Renal cortex interstitium (tissue), 11 donors: ENCODE data around the gene TPBGL. TPM values are rescaled to one million over a fixed set of nuclear protein-coding genes. Genes with fewer than 3 reads are reported as not detected.
A peak's percentile ranks its signal among the peaks of the same experiment; 100 is the strongest.

Source experiments
- DNase-seq, 11 donors: peaks; one replicate each; pipeline ENCODE4 v3.0.0-alpha.2; 2013; ENCODE audit warnings: low read depth in 9 of 11, low spot score in 4 of 11; ENCODE audit errors: extremely low read depth in 1 of 11
- polyA plus RNA-seq, 3 donors: library from polyadenylated mRNA; unstranded; fragments of 120-200 nt; gene quantifications; one replicate each; pipeline ENCODE4 v1.2.1, GENCODE V29; 2013; ENCODE audit not compliant: insufficient read length in 3 of 3

TPBGL gene
- polyA plus RNA-seq, 3 donors: 0.06 to 0.14 (median 0.11) TPM

DNA sequence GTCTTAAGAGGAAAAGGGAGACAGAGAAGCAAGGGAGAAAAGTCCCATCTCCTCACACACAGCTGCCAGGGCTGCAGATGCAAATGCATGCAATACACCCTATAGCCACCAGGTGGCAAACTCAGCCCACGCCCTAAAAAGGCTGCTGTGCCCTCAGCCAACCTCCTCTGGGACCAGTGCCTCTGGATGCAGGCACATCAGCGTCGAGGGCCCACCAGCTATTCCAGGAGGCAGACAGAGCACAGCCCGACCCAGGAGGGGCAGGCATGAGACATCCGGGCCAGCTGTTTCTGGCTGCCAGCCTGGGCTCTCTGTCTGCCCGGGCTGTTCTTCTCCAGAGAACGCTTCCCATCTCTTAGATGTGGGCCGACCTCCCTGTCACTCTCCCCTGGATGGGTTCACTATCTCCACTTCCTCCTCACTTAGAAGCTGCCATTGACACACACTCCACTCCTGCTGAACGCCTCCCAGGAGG, 39.7 kb downstream of the TPBGL start:
- DNase-seq: peak; percentile 33 to 70 (median 62)

DNA sequence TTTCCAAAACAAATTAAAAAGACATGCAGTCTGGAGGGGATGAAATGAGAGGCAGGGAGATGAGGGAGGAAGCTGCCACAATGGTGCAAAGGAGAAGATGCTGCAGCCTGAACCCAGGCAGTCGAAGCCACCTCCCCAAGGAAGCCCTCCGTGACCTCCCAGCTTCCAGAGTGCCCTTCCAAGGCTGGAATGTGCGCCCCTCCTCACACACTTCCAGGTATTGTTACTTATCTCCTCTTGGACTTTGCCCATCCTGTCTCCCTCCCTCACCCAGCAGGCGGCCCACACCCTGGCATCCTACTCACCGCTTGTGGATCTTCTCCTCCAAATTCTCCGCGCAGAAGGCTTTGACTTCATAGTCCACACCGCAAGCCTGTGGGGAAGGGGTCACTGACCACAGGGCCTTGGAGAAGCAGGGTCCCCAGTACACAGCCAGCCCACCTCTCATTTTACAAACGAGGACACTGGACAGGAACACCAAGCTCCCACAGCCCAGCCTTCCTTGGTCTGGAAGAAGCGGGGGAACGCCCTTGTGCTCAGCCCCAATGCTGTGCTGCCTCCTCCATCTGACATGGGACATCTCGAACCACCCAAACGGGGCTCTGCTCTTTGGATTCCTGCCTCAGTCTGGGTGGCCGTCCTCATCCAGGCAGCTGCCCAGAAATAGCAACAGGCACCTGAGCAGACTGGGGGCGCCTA, 40.3 kb downstream of the TPBGL start:
- no peak for DNase-seq

DNA sequence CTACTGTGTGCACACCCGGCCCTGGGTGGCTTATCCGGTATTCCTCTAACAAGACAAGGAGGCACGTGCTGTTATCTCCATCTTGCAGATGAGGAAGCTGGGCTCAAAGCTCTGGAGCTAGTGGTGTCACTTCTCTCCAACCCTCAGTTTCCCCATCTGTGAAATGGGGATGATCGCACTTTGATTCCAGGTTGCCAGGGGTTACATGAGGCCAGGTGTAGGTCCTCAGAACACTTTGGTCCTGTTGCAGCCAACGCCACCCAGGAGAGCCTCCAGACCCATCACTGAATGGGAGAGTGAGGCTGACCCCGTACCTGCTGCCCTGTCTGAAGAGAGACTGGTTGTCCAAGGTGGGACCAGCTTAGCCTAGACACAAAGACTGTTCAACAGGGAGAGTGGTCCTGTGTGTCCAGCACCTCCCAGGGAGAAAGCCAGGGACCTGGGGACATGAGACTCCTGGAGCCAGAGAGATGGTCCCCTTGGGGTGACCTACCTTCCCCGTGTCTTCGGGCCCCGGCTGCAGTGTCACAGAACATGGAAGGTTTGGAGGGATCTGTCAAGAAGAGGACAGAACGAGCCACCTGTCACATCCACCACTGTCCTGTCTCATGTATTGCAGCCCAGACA, 41.0 kb downstream of the TPBGL start:
- DNase-seq: no peak

DNA sequence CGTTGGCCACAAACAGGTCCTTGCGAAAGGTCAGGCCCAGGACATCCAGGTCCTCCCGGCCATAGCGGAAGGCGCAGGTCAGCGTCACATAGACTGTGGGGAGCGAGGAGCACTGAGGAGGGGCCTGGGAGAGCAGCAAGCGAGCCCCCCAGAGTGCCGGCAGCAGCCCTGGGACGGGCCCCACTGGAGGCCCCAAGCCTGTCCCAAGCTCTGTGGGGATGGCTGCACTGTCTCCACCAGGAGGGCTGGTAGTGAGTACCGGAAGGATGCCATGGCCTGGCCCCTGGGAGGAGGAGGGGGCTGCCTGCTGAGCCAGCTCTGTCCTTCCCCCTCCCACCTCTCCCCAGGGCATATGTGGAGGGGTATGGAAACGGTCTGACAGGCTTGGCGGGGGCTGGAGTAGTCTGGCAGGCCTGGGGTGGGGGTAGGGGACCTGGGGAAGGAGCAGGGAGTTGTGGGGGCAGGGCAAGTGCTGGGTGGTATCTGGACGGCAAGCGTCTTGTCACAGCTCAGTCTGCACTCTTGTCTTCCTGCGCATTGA, 42.9 kb downstream of the TPBGL start:
- no peak for DNase-seq

DNA sequence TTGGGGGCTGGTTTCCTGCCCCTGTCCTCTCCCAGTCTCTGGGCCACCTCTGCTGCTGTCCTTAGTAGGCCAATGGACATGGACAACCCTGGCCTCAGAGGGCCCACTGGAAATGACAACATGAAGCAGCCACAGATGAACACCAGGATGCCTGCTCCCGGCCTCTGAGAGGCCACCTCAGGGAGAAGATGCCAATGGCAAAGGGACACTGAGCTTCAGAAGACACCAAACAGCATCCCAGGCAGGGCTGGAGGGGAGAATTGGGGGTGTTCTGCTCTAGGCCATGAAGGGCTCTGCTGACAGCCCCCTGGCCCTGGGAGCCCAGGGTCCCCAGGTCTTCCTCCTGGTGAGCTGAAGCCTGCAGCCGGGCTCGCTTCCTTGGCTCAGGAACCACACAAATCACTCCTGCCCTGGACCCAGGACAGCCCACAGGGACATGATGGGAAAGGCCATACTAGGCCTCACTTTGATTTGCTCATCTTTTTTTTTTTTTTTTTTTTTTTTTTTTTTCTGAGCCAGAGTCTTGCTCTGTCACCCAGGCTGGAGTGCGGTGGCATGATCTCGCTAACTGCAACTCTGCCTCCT, 45.3 kb downstream of the TPBGL start:
- DNase-seq: no peak

DNA sequence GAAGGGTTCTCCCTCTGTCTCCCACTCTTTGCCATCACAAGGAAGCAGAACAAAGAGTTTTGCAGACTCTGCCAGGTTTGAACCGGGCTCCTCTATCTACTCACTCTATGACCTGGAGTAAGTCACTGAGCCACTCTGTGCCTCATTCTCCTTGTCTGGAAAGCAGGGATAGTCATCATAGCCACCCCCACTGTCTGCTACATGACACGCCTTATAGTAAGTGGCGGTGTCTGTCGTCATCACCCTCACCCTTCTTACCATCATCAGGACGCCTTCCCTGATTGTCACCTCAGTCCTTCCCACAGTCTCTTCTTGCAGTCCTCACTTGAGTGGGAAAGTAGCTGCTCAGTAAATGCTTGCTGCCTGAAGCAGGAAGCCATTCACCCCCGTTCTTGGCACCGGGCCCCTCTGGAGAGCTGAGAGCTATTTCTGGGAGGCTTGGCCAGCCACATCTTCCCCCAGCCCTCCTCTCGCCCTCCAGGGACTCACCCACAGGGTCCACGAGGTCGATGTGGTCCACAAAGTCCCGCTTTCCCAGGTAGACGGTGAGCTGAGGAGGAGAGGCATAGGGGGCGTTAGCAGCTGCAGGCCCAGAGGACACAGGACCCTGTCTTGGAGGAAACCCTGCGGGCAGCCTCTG, 46.4 kb downstream of the TPBGL start:
- no peak for DNase-seq

DNA sequence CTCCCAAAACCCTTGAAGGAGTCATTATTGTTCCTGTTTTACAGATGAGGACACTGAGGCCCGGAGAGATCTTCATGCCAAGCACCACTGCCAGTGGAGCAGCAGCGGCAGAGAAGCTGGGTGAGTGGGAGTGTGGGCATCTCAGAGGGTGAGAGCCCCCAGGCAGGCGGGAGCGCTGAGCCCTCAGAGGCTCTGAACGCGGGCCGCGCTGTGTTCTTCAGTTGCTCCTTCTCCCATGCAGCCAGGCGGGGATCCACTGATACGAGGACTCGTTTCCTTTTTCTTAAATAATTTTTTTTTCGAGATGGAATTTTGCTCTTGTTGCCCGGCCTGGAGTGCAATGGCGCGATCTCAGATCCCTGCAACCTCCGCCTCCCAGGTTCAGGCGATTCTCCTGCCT, 47.0 kb downstream of the TPBGL start:
- no peak for DNase-seq

DNA sequence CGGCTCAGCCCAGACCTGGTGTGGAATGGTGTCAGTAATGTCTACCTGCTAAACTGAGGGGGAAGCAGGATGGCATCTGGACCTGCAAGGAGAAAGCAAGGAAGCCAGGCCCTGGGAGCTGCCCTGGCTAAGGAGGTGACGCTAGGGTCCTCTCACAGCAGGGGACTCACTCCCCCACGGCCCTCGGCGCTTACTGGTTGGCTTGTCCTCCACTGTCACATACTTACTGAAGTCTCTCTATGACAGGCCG, 48.9 kb downstream of the TPBGL start:
- no peak for DNase-seq

DNA sequence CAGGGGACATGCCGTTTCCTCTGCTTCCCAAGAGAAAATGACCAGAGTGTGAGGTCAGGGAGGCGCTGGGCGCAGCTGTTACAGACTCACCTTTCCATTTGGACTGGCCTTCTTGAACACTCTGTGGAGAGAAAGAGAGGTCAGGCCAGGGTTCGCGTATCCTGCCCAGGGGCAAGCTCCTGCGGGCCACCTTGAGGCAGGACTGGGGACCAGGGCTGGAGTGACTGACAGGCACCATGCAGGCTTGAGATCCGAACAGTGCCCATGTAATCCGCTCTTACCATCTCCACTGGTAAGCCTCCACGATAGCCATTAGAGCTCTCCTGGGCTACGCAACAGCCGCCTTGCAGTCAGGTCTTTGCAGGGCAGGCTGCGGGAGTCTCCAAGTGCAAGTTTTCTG, 49.3 kb downstream of the TPBGL start:
- DNase-seq: no peak

DNA sequence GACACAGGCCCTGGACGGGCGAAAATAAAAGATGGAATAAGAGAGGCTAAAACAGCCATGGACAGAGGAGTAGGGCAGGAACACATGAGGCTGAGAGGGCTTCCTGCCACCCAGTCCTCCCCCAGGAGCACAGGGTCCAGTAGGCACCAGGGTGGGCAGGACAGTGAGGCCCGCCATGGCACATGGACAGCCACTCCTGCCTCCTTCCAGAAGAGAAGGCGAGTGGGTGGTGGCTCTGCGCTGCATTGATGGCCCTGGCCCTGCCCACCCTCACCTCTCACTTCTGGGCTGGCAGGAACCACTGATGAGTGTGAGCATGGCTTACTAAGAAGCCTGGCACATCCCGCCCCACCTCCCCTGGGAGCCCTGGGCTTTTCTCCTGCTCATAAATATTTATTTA, 51.2 kb downstream of the TPBGL start:
- no peak for DNase-seq

DNA sequence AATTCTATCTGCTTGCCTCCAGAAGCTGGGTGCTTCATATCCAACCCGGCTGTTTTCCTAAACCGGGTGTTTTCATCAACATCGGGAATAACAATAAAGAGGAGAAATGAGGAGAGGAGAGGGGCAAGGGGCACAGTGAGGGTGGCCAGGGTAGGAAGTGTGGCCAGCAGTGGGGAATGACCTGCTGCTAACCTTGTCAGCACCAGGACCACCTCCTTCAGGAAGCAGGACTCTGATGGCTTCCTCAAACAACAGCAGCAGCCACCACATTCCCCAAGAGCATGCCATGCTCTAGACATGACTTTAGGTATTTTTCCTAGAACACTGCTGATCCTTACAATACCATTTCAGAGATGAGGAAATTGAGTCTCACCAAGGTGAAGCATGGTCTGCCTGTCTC, 52.4 kb downstream of the TPBGL start:
- no peak for DNase-seq

Other genes with a start within 250 kb of the TPBGL start
- under 1 TPM; 0.03 to 0.05 (median 0.03) TPM for gene OR2AT4, start 143.9 kb upstream of the TPBGL start, polyA plus RNA-seq
- gene SLCO2B1, start 89.7 kb upstream of the TPBGL start, polyA plus RNA-seq: 10 to 100 TPM in 2 of 3 donors, 1 to 10 TPM in 1; 7.5 to 11.6 (median 11.3) TPM
- gene ARRB1, start 110.9 kb downstream of the TPBGL start, polyA plus RNA-seq: 10 to 100 TPM; 18.7 to 28.6 (median 23.8) TPM
- gene RPS3, start 158.7 kb downstream of the TPBGL start, polyA plus RNA-seq: 1,000 to 10,000 TPM; 2,435 to 2,872 (median 2,684) TPM
- under 1 TPM; 0.46 to 0.68 (median 0.47) TPM for gene KLHL35, start 192.4 kb downstream of the TPBGL start, polyA plus RNA-seq